ENCODE results near the gene KRTAP10-6.
"Not testable (repeated sequence)": the region's sequence is repeated elsewhere in the genome, so short reads cannot be mapped to it uniquely, and the experiment has no call there.

Gene KRTAP10-6

DNA sequence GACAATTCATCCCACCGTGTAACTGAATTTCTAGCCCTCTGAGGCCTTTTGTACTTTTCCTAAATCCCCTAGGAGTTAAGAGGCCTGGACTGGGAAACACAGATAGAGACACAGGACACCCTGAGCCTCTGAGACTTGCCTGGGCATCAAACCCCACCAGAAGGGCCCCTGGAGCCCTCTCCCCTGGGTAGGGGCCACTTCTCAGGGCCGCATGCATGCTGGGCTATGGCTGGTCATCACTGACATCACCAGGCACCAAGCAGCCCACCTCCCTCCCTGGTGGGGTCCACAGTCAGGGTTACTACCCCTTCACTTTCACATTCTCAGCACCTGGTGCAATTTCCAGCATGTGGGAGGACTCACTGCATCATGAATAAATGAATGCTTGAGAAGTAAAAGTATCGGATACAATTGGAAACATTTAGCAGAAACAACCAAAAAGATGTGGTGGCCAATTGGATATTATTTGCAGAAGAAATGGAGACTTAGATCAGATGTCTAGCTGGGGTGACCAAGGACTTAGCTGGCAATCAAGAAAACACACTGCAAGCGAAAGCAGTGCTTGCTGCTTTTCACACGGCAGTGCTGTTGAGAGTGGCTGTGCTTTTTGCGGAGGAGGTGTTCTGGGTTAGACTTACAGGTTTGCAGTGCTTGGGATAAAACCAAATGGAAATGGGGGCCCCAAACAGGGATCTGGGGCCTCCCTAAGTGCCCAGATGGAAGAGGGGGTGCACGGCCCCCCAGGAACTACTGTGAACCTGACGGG is 7.1 kb upstream of the KRTAP10-6 start:
- DNase-seq: no peak

DNA sequence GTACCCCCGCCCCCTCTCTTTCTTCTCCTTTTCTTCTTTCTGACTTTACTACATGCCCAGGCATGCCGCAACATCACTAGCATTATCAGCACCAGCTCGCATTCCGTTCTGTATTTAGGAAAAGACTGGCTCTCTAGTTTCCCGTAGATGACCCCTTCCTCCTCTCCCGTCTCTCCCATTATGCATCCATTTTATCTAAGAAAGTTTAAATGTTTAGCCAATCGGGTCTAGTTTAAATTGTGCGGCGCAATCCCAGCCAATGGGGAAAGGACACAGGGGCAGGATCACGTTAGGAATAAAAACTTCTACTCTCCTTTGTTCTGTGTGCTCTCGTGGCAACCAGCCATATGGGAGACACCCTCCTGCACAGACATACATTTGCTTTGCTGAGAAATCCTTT is 5.8 kb upstream of the KRTAP10-6 start:
- no peak for DNase-seq

DNA sequence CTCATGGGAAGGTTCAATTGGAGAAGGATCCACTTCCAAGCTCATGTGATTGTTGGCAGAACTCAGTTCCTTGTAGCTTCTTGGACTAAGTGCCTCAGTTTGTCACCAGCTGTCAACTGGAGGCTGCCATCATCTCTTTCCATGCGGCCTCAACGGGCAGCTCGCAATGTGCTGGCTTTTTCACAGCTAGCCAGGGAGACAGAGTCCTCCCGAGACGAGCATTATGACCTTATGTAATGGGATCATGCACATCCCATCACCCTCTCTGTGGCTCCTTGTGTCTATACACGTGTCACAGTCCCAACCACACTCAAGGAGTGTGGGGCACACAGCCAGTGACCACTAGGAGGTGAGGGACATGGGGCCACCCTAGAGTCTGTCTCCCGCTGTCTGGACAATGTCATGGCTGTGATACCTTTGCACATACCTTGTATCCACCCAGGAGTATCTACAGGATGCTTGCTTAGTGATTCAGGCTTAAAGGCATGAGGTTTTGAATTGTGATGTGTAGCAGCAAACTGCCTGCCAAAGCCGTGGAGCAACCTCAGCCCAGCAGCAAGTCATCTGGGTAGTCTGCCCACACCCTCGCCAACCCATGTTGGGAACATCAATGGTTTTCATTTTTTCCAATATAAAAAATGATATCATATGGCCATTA is 3.9 kb upstream of the KRTAP10-6 start:
- DNase-seq: no peak

- DNase-seq: no peak
Measured at GRCh38 chr21:44595524-44595923, 3.2 kb upstream of the KRTAP10-6 start.

DNA sequence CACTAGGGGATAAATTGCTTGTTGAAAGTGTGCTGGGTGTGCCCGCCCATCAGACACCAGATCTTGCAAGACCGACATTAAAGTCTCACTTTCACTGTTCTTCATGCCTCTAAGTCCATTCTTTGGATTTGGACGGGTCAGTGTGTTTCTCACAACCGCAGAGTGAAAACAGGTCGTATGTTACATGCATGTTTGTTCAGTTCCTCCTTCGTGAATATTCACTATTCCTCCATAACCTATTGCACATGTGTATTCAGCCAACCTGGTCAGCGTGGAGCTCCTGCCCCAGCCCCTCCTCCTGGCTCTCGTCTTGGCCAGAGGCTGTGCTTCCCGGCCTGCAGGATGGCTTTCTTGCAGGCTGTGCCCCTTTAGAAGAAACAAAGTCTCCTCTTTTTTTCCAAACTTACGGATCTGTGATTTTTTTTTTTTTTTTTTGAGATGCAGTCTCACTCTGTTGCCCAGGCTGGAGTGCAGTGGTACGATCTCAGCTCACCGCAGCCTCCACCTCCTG is 2.2 kb upstream of the KRTAP10-6 start:
- DNase-seq: no peak

DNA sequence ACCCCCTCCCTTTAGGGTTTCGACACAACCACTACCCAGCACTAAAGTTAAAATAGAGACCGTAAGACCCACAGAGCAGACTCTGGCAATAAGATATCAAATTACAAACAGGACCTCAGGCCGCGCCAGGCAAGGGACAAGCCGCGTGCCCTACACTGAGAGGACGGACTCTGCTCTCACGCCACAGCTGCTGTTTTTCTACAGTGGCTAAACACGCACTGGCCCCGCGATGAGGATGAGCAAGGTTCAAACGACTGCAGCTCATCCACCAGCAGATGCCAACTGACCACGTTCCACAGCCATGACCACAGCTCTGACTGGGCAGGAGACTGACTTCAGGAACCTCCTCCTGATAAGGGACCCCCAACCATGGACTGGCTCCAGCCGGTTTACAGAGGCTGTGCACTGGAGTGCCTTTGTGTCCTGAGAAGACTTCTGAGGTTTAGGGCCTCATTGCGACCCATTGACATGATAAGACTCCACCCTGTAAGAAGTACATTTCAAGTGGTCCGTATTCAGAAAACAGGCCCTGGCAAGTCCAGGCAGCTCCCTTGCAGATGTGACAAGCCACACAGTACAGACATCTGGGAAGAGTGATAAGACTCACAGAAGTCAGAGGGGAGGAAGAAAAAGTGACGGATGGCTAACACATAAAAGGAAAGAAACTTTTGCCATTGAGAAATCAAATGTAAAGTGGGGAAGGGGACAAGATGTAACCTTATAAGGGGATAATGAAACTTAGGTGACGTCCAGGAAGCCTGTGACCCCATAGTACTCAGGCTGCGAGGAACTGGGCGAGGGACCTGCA is 1.5 kb upstream of the KRTAP10-6 start:
- no peak for DNase-seq

DNA sequence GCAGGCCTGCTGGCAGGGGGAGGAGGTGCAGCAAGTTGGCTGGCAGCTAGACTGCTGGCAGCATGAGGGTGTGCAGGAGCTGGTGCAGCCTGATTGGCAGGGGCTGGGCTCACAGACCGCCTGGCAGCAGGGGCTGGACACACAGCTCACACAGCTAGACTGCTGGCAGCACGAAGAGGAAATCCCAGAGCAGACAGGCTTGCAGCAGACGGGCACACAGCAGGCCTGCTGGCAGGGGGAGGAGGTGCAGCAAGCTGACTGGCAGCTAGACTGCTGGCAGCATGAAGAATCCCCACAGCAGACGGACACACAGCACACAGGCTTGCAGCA is 539 bp downstream of the KRTAP10-6 start:
- not testable (repeated sequence) for DNase-seq

DNA sequence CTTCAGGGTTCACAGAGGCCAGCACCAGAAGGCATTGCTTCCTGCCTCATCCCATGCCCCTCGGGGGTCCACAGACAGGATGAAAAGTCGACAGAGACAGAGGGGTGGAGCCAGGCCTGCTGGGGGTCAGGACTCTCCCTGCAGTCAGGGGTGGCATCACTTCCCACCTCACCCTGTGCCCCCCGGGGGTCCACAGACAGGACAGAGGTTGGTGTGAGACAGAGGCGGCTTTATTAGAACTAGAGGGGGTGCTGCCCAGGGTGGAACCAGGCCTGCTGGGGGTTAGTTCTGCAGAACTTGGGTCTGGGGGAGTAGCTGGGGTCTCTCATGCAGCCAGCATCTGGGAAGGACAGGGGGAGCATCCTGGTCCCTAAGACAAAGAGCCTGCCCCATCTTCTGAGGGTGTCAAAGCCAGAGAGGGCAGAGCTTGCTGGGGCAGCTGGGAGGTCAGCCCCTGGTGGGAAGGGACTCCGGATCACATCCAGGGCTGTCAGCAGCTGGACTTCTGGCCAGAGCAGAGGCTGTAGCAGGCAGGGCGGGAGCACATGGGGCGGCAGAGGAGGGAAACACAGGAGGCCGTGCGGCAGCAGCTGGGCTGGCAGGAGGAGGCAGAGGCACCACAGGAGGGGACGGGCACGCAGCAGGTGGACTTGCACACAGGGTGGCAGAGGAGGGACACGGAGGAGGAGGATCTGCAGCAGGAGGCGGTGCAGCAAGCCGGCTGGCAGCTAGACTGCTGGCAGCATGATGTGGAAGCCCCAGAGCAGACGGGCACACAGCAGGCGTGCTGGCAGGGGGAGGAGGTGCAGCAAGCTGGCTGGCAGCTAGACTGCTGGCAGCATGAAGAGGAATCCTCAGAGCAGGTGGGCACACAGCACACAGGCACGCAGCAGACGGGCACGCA is 1.2 kb downstream of the KRTAP10-6 start:
- not testable (repeated sequence) for DNase-seq

DNA sequence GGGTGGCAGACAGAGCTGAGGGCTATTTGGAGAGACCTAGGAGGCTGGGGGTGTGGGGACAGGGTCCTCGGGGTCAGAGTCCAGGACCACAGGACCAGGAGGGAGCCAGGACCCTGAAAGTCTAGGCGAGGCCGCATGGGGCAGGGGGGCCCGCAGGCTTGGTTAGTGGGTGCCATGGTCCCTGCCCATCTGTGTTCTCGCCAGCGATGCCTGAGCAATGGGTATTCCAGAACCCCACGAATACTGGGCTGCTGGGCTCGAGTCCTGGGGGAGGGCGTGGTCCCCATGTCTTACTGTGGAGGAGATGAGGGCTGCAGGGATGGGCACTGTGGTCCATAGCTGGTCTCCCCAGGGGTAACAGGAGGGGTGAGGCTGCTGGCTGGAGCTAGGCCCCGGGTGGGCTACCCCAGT is 2.0 kb downstream of the KRTAP10-6 start:
- no peak for DNase-seq

GRCh38 chr21:44589586-44590305 is 2.6 kb downstream of the KRTAP10-6 start:
- peak in 1 of 2 donors; percentile 13 for DNase-seq

- DNase-seq: no peak
Measured at GRCh38 chr21:44589094-44589493, 3.2 kb downstream of the KRTAP10-6 start.

DNA sequence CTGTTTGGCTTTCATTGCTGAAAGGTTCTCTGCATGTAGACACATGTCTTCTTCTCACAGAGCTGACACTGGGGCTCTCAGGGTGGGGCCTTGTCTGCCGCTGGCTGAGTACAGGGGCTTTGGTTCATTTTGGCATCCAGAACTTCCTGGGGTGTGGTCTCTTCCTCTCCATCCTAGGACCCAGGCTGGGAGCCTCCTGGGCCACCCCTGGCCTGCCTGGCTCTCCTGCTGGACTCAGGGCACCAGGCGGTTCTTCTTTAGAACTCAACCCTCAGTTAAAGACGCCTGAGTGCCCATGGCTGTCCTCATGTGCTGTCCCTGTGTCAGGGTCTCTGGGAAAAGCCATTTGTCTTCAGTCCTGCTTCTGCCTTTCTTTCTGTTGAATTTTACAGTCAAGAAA is 6.4 kb downstream of the KRTAP10-6 start:
- no peak for DNase-seq

- DNase-seq: peak; percentile 15 to 36
Measured at GRCh38 chr21:44583800-44584147, 8.5 kb downstream of the KRTAP10-6 start.

- no peak for DNase-seq
Measured at GRCh38 chr21:44583089-44583799, 9.1 kb downstream of the KRTAP10-6 start.

DNA sequence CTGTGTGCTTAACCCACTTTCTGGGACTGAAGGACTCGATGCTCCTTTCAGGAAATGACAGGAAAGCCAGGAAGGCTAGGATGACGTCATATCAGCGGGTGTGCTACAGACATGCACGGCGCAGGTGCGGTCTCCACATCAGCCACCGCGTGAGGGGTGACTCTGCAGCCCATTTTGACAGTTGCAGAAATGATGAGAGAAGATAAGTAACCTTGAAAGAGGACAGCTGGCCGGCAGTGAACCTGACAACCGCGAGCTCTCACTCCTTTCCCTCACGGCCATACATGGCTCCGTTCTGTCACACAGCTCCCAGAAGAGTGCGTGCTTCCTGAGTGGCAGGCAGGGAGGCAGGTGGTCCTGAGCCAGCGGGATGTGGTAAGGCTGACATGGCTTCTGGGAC is 10.2 kb downstream of the KRTAP10-6 start:
- no peak for DNase-seq

- DNase-seq: no peak
Measured at GRCh38 chr21:44581158-44581557, 11.1 kb downstream of the KRTAP10-6 start.

- not testable (repeated sequence) for DNase-seq
Measured at GRCh38 chr21:44580231-44580821, 12.0 kb downstream of the KRTAP10-6 start, which contains the start of gene KRTAP10-5. Gene KRTAP10-5, minus strand, starts transcription at chr21:44580604. Its CDS starts 26 bp downstream, at chr21:44580578.

GRCh38 chr21:44579833-44580144 is 12.5 kb downstream of the KRTAP10-6 start:
- DNase-seq: no peak

DNA sequence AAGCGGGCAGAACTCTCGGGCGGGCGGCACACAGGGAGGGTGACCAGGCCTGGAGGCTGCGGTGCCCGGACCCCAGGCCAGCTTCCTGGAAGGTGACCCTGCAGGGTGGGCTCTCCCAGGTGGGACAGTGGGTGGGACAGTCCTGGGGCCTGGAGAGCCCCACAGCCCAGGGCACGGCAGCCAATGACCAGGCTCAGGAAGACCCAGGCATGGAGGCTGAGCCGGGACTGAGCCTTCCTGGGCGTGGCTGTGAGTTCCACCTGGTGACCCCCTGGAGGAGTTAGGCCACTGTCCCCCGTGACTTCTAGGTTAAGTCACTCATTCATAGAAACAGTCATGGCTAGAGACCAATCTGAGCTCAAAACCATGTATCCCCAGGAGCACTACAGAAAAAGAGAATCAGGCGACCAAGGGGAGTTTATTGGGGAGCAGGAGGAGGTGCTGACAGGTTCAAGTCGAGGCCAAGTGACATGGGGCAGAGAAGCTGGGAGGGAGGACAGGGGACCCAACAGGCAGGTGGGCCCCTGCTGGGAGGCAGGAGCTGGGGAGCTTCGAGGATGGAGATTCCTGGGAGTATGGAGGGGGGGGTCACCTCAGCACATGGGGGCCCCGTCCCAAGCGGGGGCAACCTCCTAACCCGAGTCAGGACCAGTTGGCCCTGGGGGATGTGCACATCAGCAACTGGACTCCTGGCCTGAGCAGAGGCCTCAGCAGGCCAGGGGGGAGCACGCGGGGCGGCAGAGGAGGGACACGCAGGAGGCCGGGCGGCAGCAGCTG is 13.1 kb downstream of the KRTAP10-6 start:
- DNase-seq: no peak

All from stimulated activated CD4-positive, alpha-beta T cell treated with anti-CD3 and anti-CD28 coated beads, Interleukin-2, amount 100 ng/mL, for 24 hours (primary cell).